ENCODE results near the gene ABCC2.

GRCh38 chr10:99788598-99789256 is 6.3 kb downstream of the ABCC2 start:
- TF ChIP-seq CTCF (IDR thresholded peaks at IDR 0.05) (no peak), ZFX (IDR thresholded peaks at IDR 0.05; ENCODE audit: borderline replicate concordance) (no peak)

Measured in 22Rv1 (cell line).